Activated CD8-positive, alpha-beta memory T cell treated with anti-CD3 and anti-CD28 coated beads for 1 hour (primary cell): ENCODE data around the gene PCNT.
A peak's percentile ranks its signal among the peaks of the same experiment; 100 is the strongest.

Experiments used
- DNase-seq, 2 donors: peaks; one replicate each; pipeline ENCODE4 v3.0.0-alpha.2; 2020; ENCODE audit warnings: low read depth in 1 of 2; ENCODE audit errors: extremely low read depth in 1 of 2

PCNT gene

GRCh38 chr21:46328151-46328550 is 4.2 kb downstream of the PCNT start:
- no peak for DNase-seq

DNA sequence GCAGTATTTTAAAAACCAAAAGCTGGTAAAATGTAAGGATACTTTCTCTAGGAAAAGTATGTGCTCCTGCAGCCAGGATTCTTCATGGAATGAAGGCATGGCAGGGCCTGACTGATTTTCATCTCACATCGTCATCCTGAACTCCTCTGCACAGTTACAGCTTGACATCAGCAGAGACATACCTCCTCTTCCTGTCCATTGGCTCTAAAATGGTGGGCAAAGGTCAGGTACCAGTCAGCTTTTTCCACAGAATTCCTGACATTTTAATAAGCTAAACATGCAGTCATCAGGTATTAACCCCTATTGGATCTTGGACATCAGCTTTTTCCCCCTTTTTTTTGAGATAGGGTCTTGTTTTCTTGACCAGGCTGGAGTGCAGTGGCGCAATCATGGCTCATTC is 5.8 kb downstream of the PCNT start:
- DNase-seq, result no peak

GRCh38 chr21:46334351-46335140 is 10.6 kb downstream of the PCNT start:
- no peak for DNase-seq

- no peak for DNase-seq
Observed at GRCh38 chr21:46336603-46337002, 12.6 kb downstream of the PCNT start.

GRCh38 chr21:46340998-46341397 is 17.0 kb downstream of the PCNT start:
- DNase-seq, result no peak

DNA sequence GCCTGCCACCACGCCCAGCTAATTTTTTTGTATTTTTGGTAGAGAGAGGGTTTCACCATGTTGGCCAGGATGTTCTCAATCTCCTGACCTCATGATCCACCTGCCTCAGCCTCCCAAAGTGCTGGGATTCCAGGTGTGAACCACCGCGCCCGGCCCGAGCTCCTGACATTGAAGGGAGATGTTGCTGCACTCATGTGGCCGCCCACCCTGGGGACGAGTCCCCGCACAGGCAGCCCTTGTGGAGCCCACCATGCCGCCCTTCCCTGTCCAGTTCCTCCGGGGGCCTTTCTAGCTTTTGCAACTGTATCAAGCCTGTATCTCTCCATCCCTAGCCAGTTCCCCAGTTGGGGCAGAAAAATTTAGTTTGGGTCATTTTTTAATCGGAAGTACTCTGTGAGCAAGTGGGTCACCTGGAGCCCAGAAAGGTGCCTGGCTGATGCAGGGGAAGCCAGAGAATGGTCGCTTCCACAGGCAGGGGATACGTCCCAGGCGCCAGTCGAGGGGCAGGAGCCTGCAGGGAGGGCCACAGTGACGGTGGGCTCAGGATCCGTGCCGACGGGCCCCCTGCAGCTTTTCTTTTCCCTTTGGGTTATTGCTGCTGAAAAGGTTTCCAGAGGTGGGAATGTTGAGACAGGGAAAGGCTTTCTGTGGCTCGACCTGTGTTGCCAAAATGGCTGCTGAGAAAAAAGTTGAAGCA is 20.4 kb downstream of the PCNT start:
- DNase-seq, result no peak

DNA sequence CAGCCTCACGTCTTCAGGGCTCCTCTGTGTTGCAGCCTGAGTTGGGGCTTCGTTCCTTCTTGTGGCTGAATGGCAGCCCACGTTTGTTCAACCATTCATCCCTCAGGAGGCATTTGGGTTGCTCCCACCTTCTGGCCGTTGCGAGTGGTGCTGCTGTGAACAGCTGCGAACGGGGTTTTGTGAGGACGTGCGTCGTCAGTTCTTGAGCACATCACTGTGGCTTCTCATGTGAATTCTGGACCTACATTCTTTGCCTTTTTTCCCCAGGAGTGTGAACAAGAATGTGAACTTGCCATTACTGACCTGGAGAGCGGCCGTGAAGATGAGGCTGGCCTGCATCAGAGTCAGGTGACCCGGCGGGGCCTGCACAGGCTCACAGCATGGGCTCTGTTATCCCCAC is 21.9 kb downstream of the PCNT start:
- no peak for DNase-seq

DNA sequence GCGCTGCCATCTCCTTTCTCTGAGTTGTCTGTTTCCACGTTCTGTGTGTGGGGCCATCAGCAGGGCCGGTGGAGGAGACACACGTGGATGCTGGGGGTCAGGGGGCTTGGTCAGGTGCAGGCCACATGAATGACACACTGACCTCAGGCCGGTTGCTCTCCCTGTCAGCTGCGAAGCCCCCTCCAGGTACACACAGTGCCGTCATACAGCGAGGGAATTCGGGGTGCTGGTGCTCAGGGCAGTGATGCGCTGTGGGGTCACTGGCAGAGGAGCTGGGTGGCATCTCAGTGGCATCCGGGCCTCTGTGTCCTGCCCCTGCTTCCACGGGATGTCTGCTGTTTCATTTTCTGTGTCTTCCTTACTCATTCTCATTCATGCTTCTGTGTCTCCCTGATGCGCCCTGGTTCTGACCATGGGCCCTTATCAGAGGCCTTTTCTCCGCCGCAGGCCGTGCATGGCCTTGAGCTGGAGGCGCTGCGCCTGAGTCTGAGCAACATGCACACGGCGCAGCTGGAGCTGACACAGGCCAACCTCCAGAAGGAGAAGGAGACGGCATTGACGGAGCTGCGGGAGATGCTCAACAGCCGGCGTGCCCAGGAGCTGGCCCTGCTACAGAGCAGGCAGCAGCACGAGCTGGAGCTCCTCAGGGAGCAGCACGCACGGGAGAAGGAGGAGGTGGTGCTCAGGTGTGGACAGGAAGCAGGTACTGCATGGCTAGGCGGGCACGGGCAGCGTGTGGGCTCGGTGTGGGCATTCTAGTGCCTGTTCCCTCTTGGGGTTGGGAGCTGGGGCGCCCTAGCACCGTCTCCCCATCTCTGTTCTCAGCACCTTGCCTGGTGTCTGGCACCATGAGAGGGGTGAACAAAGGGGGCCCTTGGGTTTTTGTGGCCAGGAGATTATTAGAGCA is 22.6 kb downstream of the PCNT start:
- no peak for DNase-seq

DNA sequence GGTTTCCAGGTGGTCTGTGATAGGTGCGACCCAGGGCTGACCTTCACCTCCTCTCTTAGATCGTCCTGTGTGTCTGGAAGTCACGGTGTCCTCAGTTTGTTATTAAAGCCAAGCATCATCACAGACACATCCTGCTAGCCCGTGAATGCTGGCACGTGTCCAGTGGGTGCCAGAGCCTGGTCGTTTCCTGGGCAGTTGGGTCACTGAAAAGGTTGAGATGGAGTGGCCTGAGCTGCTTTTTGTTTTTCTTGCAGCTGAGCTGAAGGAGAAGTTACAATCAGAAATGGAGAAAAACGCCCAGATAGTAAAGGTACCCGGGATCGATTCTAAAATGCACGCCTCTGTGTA is 23.2 kb downstream of the PCNT start:
- DNase-seq, result no peak

DNA sequence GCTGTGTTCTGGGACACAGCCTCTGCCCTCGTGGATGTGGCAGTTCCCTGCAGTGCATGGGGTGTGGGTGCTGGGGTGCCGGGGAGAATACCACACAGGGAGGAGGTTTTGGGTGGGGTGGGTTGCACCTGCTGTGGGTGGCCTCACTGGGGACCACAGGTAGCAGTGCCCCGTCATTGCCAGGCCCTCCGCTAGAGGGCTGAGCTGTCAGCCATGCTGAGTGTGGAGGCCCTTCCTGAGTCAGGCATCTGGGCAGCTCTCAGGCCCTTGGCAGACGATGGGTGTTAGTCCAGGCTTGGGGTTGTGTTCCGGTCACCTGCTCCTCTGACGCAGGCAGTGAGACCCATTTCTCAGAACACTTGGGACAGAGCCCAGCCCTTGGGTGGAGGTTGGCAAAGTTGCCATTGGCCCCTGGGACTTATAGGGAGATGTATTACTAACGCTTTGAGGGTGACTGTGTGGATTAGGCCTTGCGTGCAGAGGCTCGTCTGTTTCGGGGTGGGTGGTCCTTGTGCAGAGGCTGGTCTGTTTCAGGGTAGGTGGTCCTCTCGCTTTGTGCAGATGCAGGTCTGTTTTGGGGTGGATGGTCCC is 23.9 kb downstream of the PCNT start:
- DNase-seq, result no peak

DNA sequence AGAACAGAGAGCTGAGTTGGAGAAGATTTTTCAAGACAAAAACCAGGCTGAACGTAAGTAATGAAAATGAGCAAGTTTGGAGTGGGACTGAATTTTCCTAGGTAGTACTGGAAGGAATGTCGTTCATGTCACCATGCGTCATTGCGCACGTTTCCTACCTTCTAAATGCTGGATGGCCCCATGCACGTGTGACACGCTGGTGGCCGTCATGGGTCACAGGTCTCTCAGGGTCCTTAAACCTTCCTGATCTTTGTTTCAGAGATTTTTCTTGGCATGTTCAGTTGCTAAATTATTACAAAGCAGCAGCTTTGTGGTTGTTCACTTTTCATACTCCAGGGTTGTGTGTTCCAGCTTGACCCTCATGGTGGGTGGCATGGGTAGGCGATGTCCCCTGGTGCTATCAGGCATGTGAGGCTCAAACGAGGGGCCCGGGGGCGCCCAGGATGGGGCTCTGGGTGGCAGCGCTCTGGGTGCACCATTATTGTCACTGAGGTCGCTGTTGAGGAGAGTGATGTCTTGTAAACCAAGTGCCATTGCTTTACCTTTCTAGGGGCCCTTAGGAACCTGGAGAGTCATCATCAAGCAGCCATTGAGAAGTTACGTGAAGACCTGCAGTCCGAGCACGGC is 25.3 kb downstream of the PCNT start:
- no peak for DNase-seq

DNA sequence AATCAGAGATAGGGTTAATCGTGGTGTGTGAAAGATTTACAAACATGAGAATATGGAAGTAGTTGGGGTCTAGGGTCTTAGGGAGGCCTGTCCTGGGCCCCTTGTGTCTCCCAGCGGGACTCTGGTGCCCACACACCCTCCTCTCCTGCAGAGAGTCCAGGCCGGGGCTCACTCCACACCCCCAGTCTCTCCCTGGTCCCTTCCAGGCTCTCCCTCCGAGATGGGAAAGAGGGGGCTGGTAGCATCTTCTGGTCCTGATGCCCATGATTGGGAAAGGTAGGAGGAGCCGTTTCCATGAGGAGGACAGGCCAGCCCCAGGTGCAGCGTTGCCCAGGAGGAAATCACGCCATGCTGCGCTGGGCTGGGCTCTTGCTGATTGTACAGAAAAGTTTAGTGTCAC is 26.6 kb downstream of the PCNT start:
- no peak for DNase-seq

- no peak for DNase-seq
Observed at GRCh38 chr21:46350981-46351380, 27.0 kb downstream of the PCNT start.

GRCh38 chr21:46351476-46352163 is 27.7 kb downstream of the PCNT start:
- DNase-seq, result no peak

DNA sequence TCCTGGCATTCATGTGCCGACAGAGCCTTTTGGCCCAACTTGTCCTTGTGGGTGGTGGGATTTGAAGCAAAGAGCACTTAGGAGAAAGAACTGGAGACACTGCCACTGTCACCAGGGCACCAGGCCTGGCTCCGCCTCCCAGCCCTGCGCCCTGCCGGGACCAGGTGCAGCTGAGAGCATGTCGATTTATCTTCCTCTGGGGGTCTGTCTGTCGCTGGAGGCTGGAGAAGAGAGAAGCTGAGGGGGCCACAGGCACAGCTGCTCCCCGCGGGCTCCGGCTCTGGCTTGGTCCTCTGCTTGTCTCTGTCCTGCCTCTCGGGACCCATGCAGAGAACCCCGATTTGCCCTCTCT is 28.2 kb downstream of the PCNT start:
- no peak for DNase-seq

- no peak for DNase-seq
Observed at GRCh38 chr21:46352913-46353312, 29.0 kb downstream of the PCNT start.

- DNase-seq, result no peak
Observed at GRCh38 chr21:46354046-46354445, 30.1 kb downstream of the PCNT start.

DNA sequence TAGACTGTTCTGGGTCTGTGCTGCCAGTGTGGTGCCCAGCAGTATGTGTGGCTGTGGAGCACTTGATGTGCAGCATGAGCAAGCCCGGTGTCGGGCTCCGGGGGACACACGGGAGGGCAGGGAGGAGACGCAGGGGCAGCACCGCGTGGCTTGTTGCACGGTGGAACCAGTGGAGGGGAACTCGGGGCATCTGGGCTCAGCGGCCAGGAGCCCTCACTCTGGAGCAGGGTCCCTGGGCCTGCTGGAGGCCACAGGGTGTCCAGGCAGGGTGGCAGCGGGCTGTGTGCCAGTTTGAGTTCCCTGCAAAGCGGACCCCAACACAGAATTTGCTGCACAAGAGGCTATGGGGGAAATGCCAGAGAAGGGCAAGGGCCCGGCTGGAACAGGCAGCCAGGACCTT is 30.6 kb downstream of the PCNT start:
- DNase-seq, result no peak

DNA sequence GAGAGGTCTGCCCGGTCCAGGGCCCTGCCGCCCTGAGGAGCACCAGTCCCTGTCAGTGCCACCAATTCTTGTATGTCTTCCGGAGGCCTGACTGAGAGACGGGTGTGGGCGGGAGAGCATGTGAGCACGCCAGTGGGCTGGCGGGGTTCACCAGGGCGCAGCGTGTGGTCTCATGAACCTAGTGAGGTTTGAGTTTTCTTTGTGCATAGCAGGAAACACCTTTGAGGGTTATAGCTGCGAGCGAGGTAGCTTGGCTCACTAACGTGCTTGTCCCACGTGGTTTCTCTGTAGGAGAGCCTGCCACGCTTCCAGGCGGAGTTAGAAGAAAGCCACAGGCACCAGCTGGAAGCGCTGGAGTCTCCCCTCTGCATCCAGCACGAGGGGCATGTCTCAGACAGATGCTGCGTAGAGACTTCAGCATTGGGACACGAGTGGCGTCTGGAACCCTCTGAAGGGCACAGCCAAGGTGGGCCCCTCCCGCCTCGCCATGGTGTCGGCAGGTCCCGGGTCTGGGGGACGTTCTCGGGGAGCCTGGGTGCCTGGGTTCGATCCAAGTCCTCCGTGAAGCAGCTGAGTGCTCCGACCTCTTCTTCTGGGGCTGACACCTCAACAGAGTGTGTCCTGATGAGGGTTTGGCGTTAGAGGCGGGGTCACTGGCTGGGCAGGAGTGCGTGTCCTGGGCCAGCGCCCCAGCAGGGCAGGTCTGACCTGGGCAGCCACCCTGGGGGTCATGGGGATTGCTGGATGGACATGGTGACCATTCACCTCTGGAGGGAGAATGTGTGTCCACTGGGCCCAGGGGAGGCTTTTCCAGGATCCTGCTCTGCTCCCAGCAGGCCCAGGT is 31.4 kb downstream of the PCNT start:
- DNase-seq, result peak in 1 of 2 donors; percentile 18

- no peak for DNase-seq
Observed at GRCh38 chr21:46356005-46356338, 32.0 kb downstream of the PCNT start.
